ENCODE data around the gene KLF7. TPM values are rescaled to one million over a fixed set of nuclear protein-coding genes. Genes with fewer than 3 reads are reported as not detected.

Gene KLF7
- total RNA-seq, 2 experiments from 2014 or later: 90.1 to 96.9 TPM

DNA sequence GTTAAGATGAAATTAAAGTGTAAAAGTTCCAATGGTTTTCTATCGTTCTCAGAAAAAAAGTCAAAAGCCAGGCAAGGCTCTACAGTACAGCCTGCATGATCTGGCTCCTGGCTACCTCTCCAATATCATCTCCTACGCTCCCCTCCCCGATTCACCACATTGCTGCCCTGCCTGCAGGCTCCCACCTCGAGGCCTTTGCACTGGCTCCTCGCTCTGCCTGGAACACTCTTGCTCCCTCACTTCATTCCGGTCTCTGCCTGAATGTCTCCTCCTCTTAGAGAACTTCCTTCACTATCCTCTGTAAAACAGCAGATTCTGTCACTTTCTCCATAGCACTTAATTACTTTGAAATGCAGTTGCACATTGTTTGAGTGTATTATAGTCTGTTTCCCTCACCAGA, 72.5 kb downstream of the KLF7 start:
- H3K9me3 ChIP-seq (ENCODE audit: control insufficient read depth in 1 of 2, insufficient read depth in 1 of 2, low read length in 2 of 2): no peaks in the 10 kb centered on the region
- H3K4me3 Mint-ChIP-seq: no peak overlapping the region
- POLR2A ChIA-PET: interaction anchor here (2.6 kb wide), 1 partner anchor 72 kb away, joined by 10 read pairs; the partner anchor contains the start of gene KLF7
- CTCF ChIA-PET: no interaction called here
- H3K27me3 ChIP-seq (ENCODE audit: control insufficient read depth in 1 of 2, insufficient read depth in 2 of 2, low read length in 2 of 2): no peaks in the 10 kb centered on the region
- H3K9me3 Mint-ChIP-seq: no peaks in the 10 kb centered on the region
- peaks cover 21% of the 10 kb centered on the region for H3K36me3 Mint-ChIP-seq (ENCODE audit: low read depth)
- TF ChIP-seq, protein P1, sequence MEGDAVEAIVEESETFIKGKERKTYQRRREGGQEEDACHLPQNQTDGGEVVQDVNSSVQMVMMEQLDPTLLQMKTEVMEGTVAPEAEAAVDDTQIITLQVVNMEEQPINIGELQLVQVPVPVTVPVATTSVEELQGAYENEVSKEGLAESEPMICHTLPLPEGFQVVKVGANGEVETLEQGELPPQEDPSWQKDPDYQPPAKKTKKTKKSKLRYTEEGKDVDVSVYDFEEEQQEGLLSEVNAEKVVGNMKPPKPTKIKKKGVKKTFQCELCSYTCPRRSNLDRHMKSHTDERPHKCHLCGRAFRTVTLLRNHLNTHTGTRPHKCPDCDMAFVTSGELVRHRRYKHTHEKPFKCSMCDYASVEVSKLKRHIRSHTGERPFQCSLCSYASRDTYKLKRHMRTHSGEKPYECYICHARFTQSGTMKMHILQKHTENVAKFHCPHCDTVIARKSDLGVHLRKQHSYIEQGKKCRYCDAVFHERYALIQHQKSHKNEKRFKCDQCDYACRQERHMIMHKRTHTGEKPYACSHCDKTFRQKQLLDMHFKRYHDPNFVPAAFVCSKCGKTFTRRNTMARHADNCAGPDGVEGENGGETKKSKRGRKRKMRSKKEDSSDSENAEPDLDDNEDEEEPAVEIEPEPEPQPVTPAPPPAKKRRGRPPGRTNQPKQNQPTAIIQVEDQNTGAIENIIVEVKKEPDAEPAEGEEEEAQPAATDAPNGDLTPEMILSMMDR (IDR thresholded peaks at IDR 0.05): no peak
- ATAC-seq (ENCODE audit: poor library complexity) (no peak), DNase-seq (no peak)
- H3K4me1 Mint-ChIP-seq (ENCODE audit: low read depth): peaks cover 58% of the 10 kb centered on the region
- H3K27ac Mint-ChIP-seq: no peak overlapping the region
- no peaks in the 10 kb centered on the region for H3K36me3 ChIP-seq (ENCODE audit: insufficient read depth, low read length)
- H3K27ac ChIP-seq (ENCODE audit: low read depth in 1 of 2, low read length in 2 of 2): no peak overlapping the region
- no peak overlapping the region for H3K4me3 ChIP-seq (ENCODE audit: low read length)
- intact Hi-C loops (cut with DNase I, micrococcal nuclease): loop anchor here in 1 of 2 experiments (5.0 kb wide), 1 partner anchor 74 kb away; the partner anchor contains the start of gene KLF7
- peaks cover 12% of the 10 kb centered on the region for H3K4me1 ChIP-seq (ENCODE audit: insufficient read depth, low read length)
- no peaks in the 10 kb centered on the region for H3K27me3 Mint-ChIP-seq

DNA sequence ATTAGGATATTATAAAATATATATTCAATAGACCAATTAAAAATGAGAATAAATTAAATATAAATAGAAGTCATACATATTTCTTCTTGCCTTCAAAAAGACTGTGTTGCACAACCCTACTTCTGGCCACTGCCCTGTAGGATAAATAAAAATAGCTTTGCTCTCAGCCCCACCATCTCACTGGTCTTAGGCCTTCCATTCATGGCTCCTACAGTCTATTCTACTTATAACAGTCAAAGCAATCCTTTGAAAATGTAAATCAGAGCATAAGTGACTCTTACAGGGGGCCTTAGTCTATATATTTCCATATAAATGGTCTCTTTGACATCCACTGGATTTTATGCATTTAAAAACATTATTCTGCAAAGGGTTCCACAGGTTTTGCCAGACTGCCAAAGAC, 72.9 kb downstream of the KLF7 start:
- H3K27ac Mint-ChIP-seq: no peak overlapping the region
- Histone ChIP-seq H3K36me3 (ENCODE audit: insufficient read depth, low read length) (no peaks in the 10 kb centered on the region), H3K9me3 (ENCODE audit: control insufficient read depth in 1 of 2, insufficient read depth in 1 of 2, low read length in 2 of 2) (no peaks in the 10 kb centered on the region), H3K27me3 (ENCODE audit: control insufficient read depth in 1 of 2, insufficient read depth in 2 of 2, low read length in 2 of 2) (no peaks in the 10 kb centered on the region), H3K4me1 (ENCODE audit: insufficient read depth, low read length) (peaks cover 12% of the 10 kb centered on the region), H3K27ac (ENCODE audit: low read depth in 1 of 2, low read length in 2 of 2) (no peak overlapping the region), H3K4me3 (ENCODE audit: low read length) (no peak overlapping the region)
- DNase-seq (no peak), ATAC-seq (ENCODE audit: poor library complexity) (no peak)
- H3K36me3 Mint-ChIP-seq (ENCODE audit: low read depth): peaks cover 25% of the 10 kb centered on the region
- TF ChIP-seq, protein P1 (IDR thresholded peaks at IDR 0.05): no peak
- no peaks in the 10 kb centered on the region for H3K9me3 Mint-ChIP-seq
- intact Hi-C loops (cut with DNase I, micrococcal nuclease): loop anchor here in 1 of 2 experiments (5.0 kb wide), 1 partner anchor 74 kb away; the partner anchor contains the start of gene KLF7
- H3K4me1 Mint-ChIP-seq (ENCODE audit: low read depth): peaks cover 62% of the 10 kb centered on the region
- H3K4me3 Mint-ChIP-seq: no peak overlapping the region
- H3K27me3 Mint-ChIP-seq: no peaks in the 10 kb centered on the region
- ChIA-PET CTCF (no interaction called here), POLR2A (interaction anchor here (2.6 kb wide), 1 partner anchor 73 kb away, joined by 10 read pairs; the partner anchor contains the start of gene KLF7)

DNA sequence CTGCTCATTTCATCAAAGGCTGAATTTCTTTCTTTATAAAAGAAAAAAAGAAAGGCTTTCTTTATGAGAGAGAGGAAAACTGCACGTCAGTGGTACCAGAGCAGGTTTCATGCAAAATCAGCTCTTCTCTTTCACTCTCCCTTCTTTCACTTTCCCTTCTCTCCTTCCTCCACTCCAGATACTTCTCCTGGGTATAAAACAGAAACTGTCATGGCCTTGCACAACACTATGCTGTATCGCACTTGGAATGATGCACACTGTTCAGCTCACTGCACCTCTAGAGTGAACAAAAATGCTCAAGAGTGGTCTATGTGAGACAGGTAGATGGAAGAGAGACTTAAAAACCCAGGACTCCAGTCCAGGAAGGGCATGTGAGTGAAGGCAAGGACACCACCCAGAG, 73.8 kb downstream of the KLF7 start:
- Mint-ChIP-seq H3K27me3 (no peaks in the 10 kb centered on the region), H3K4me1 (ENCODE audit: low read depth) (peaks cover 62% of the 10 kb centered on the region), H3K27ac (no peak overlapping the region), H3K36me3 (ENCODE audit: low read depth) (peaks cover 28% of the 10 kb centered on the region), H3K4me3 (no peak overlapping the region), H3K9me3 (no peaks in the 10 kb centered on the region)
- Histone ChIP-seq H3K36me3 (ENCODE audit: insufficient read depth, low read length) (peaks cover 4% of the 10 kb centered on the region), H3K27me3 (ENCODE audit: control insufficient read depth in 1 of 2, insufficient read depth in 2 of 2, low read length in 2 of 2) (no peaks in the 10 kb centered on the region), H3K9me3 (ENCODE audit: control insufficient read depth in 1 of 2, insufficient read depth in 1 of 2, low read length in 2 of 2) (no peaks in the 10 kb centered on the region), H3K4me1 (ENCODE audit: insufficient read depth, low read length) (peaks cover 12% of the 10 kb centered on the region), H3K27ac (ENCODE audit: low read depth in 1 of 2, low read length in 2 of 2) (no peak overlapping the region), H3K4me3 (ENCODE audit: low read length) (no peak overlapping the region)
- DNase-seq (no peak), ATAC-seq (ENCODE audit: poor library complexity) (no peak)
- intact Hi-C loops (cut with DNase I, micrococcal nuclease): loop anchor here in 1 of 2 experiments (5.0 kb wide), 1 partner anchor 75 kb away; the partner anchor contains the start of gene KLF7
- ChIA-PET CTCF (no interaction called here), POLR2A (interaction anchor here (1.0 to 2.6 kb wide), 2 partner anchors 18 to 74 kb away, joined by 3 to 10 read pairs; partner anchors contain the start of gene KLF7)
- TF ChIP-seq, protein P1 (IDR thresholded peaks at IDR 0.05): no peak
